Measurements from ENCODE around the gene LRP8. TPM values are rescaled to one million over a fixed set of nuclear protein-coding genes. Genes with fewer than 3 reads are reported as not detected.

LRP8 gene
- total RNA-seq, 1 experiment from 2014 or later = 69.5 TPM

GRCh38 chr1:53375440-53375839, 47.6 kb upstream of the LRP8 start:
- no peak overlapping the region for H3K27ac Mint-ChIP-seq
- CTCF ChIA-PET = interaction anchor here (0.7 to 2.8 kb wide), 5 partner anchors 16 to 97 kb away, joined by 3 to 19 read pairs (median 4); no protein-coding TSS in a partner anchor
- POLR2A ChIA-PET = no interaction called here
- H3K9me3 Mint-ChIP-seq = no peaks in the 10 kb centered on the region
- no peaks in the 10 kb centered on the region for H3K36me3 Mint-ChIP-seq
- peaks cover 22% of the 10 kb centered on the region for H3K4me1 Mint-ChIP-seq
- ATAC-seq (no peak), DNase-seq (ENCODE audit: low spot score) (peak; percentile 13)
- H3K27me3 Mint-ChIP-seq (ENCODE audit: low read depth) = peaks cover 3% of the 10 kb centered on the region
- no peak for TF ChIP-seq NR1H2 (CRISPR knock-in tag; IDR thresholded peaks at IDR 0.05)
- no peak for TF ChIP-seq RELA (CRISPR knock-in tag; IDR thresholded peaks at IDR 0.05; ENCODE audit: borderline replicate concordance)
- no peak for TF ChIP-seq ZNF671 (CRISPR knock-in tag; IDR thresholded peaks at IDR 0.05)
- no peak overlapping the region for H3K4me3 Mint-ChIP-seq

- TF ChIP-seq SP1 (CRISPR knock-in tag; conservative IDR thresholded peaks at IDR 0.05) (no peak), ARID4B (CRISPR knock-in tag; IDR thresholded peaks at IDR 0.05; ENCODE audit: borderline replicate concordance) (no peak), ZNF263 (CRISPR knock-in tag; IDR thresholded peaks at IDR 0.05; ENCODE audit: low read depth) (no peak), NR1H2 (CRISPR knock-in tag; IDR thresholded peaks at IDR 0.05) (no peak), E2F5 (CRISPR knock-in tag; IDR thresholded peaks at IDR 0.05) (no peak)
- Mint-ChIP-seq H3K36me3 (no peaks in the 10 kb centered on the region), H3K4me1 (peaks cover 22% of the 10 kb centered on the region), H3K9me3 (no peaks in the 10 kb centered on the region), H3K27me3 (ENCODE audit: low read depth) (peaks cover 4% of the 10 kb centered on the region), H3K27ac (no peak overlapping the region), H3K4me3 (no peak overlapping the region)
- POLR2A ChIA-PET = no interaction called here
- DNase-seq (ENCODE audit: low spot score) (no peak), ATAC-seq (no peak)
- CTCF ChIA-PET = no interaction called here
These were observed 45.4 kb upstream of the LRP8 start for GRCh38 chr1:53373246-53373645.

- H3K4me1 Mint-ChIP-seq = peaks cover 22% of the 10 kb centered on the region
- no peak overlapping the region for H3K27ac Mint-ChIP-seq
- no peaks in the 10 kb centered on the region for H3K36me3 Mint-ChIP-seq
- DNase-seq (ENCODE audit: low spot score) (no peak), ATAC-seq (no peak)
- H3K9me3 Mint-ChIP-seq = no peaks in the 10 kb centered on the region
- peaks cover 11% of the 10 kb centered on the region for H3K27me3 Mint-ChIP-seq (ENCODE audit: low read depth)
- ChIA-PET POLR2A (interaction anchor here (1.0 kb wide), 1 partner anchor 45 kb away, joined by 3 read pairs; the partner anchor contains the start of gene LRP8), CTCF (no interaction called here)
- TF ChIP-seq NFATC4 (CRISPR knock-in tag; IDR thresholded peaks at IDR 0.05) = no peak
- no peak for TF ChIP-seq NR2C2 (CRISPR knock-in tag; IDR thresholded peaks at IDR 0.05)
- H3K4me3 Mint-ChIP-seq = no peak overlapping the region
These were observed 44.7 kb upstream of the LRP8 start for GRCh38 chr1:53372501-53372951.

- peaks cover 17% of the 10 kb centered on the region for H3K4me1 Mint-ChIP-seq
- H3K4me3 Mint-ChIP-seq = no peak overlapping the region
- DNase-seq (ENCODE audit: low spot score) (no peak), ATAC-seq (no peak)
- H3K27ac Mint-ChIP-seq = no peak overlapping the region
- ChIA-PET POLR2A (interaction anchor here (1.0 kb wide), 1 partner anchor 44 kb away, joined by 3 read pairs; the partner anchor contains the start of gene LRP8), CTCF (interaction anchor here (1.0 kb wide), 1 partner anchor 21 kb away, joined by 3 read pairs; no protein-coding TSS in a partner anchor)
- H3K9me3 Mint-ChIP-seq = no peaks in the 10 kb centered on the region
- H3K36me3 Mint-ChIP-seq = no peaks in the 10 kb centered on the region
- TF ChIP-seq PRRX2 (CRISPR knock-in tag; IDR thresholded peaks at IDR 0.05) (no peak), ATF1 (CRISPR knock-in tag; IDR thresholded peaks at IDR 0.05) (no peak)
- H3K27me3 Mint-ChIP-seq (ENCODE audit: low read depth) = peaks cover 16% of the 10 kb centered on the region
These were observed 44.0 kb upstream of the LRP8 start for GRCh38 chr1:53371851-53372250.
